Transverse colon (tissue), 4 donors: Measurements from ENCODE around the gene CREB5. TPM values are rescaled to one million over a fixed set of nuclear protein-coding genes. Genes with fewer than 3 reads are reported as not detected.

Experiments used
- DNase-seq: peaks from one replicate; pipeline ENCODE4 v3.0.0-alpha.2; 2019
- H3K27ac ChIP-seq, 4 donors: fragments of 200-600 bp; sonication (generic); 2 replicates each; pipeline ENCODE4 v1.5.1; 2016 to 2018; ENCODE audit warnings: inconsistent platforms in 4 of 4
- H3K27me3 ChIP-seq: fragments of 200-600 bp; sonication (generic); 2 replicates; pipeline ENCODE4 v1.5.1; 2017; ENCODE audit warnings: inconsistent platforms
- H3K36me3 ChIP-seq, 4 donors: fragments of 200-600 bp; sonication (generic); 2 replicates each; pipeline ENCODE4 v1.5.1; 2017 to 2019; ENCODE audit warnings: inconsistent platforms in 4 of 4
- H3K4me1 ChIP-seq, 4 donors: fragments of 200-600 bp; sonication (generic); 2 replicates each; pipeline ENCODE4 v1.5.1; 2017 to 2020; ENCODE audit warnings: inconsistent platforms in 4 of 4
- H3K4me3 ChIP-seq, 4 donors: fragments of 200-600 bp; sonication (generic); 1 replicate in 1 of 4; 2 replicates in 3 of 4; pipeline versions ENCODE4 v1.5.1 to v1.6.1; 2017 to 2019; ENCODE audit warnings: inconsistent platforms in 4 of 4
- H3K9me3 ChIP-seq, 2 donors: fragments of 200-600 bp; sonication (generic); 2 replicates each; pipeline ENCODE4 v1.5.1; 2017 to 2019; ENCODE audit warnings: inconsistent platforms in 2 of 2
- CTCF ChIP-seq, 5 experiments: fragments of 200-600 bp in 3 of 5; fragments of 450-650 bp in 2 of 5; sonication (generic) in 3 of 5; IDR thresholded peaks; 1 replicate in 2 of 5; 2 replicates in 3 of 5; pipeline ENCODE4 v1.5.1; 2016 to 2017; ENCODE audit warnings: antibody characterized with exemption in 5 of 5, inconsistent platforms in 3 of 5, mild to moderate bottlenecking in 2 of 5, moderate library complexity in 1 of 5
- EP300 ChIP-seq: sonication (generic); formaldehyde crosslinking; IDR thresholded peaks from one replicate; pipeline ENCODE4 v1.6.1; 2017; ENCODE audit warnings: antibody characterized with exemption, low read depth
- POLR2A ChIP-seq: fragments of 450-650 bp; IDR thresholded peaks from one replicate; pipeline ENCODE4 v1.6.1; 2016; ENCODE audit warnings: antibody characterized with exemption, mild to moderate bottlenecking, moderate library complexity
- POLR2AphosphoS5 ChIP-seq, 3 donors: sonication (generic); formaldehyde crosslinking; IDR thresholded peaks; one replicate each; pipeline ENCODE4 v1.6.1; 2016; ENCODE audit warnings: antibody characterized with exemption in 3 of 3
- WGBS, 2 donors: methylation state at CpG; one replicate each; pipeline ENCODE4 v1.1.5; 2018; ENCODE audit warnings: low coverage in 1 of 2; 5-methylcytosine and 5-hydroxymethylcytosine counted together
- in situ Hi-C, 4 donors: fragments of 200-750 bp; cut with MboI; loops; one replicate each; pipeline versions ENCODE4 v1.15.0 to v1.15.1; 2017; ENCODE audit warnings: low sequenced_read_pairs in 3 of 4, low pct_ligation_motif_present in 1 of 4, low pct_unique_long_range_greater_than_20kb in 1 of 4
- intact Hi-C: fragments of 100-400 bp; cut with DNase I; formaldehyde crosslinking; loops from one replicate; pipeline ENCODE4 v1.15.1; 2023; ENCODE audit warnings: low total_unique reads
- total RNA-seq, 4 donors: library from RNA; depleted of rRNA; stranded (reverse); fragments of >200 nt; gene quantifications; one replicate each; pipeline ENCODE4 v1.1.0, GENCODE V29; 2016

Gene CREB5
- total RNA-seq, 4 donors from 2014 or later, result 3.0 to 12.2 (median 7.0) TPM

GRCh38 chr7:28584235-28584634, 171.9 kb downstream of the CREB5 start:
- no peak for DNase-seq
- Histone ChIP-seq H3K36me3 (no peaks in the 10 kb centered on the region), H3K4me3 (no peak overlapping the region), H3K27me3 (peaks cover 72% of the 10 kb centered on the region), H3K27ac (no peak overlapping the region), H3K4me1 (no peaks in the 10 kb centered on the region), H3K9me3 (no peaks in the 10 kb centered on the region)
- 91 to 100% methylated on average over 1 to 4 of the region's 4 CpGs for whole genome bisulfite sequencing, 2 donors
- in situ Hi-C loops (no loop called here), intact Hi-C loops (no loop called here)
- TF ChIP-seq POLR2A, result no peak

DNA sequence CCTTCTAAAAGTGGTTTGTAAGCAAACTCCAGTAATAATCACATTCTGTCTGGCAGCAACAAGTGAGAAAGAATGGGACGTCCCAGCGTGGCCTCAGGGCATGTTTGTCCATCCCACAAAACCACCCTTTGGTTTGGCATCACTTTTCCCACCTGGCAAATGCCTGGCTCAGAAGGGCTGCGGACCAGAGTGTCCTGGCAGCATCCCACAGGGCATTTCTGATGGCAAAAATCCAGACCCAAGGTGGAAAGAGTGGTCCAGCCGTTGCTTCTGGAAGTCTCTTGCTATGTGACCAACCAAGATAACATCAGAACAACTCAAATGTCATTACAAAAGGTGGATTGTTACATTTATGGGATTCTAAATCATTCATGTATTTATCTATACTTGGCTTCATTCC, 174.4 kb downstream of the CREB5 start:
- Histone ChIP-seq H3K36me3 (no peaks in the 10 kb centered on the region), H3K9me3 (no peaks in the 10 kb centered on the region), H3K4me3 (no peak overlapping the region), H3K27me3 (peaks cover 52% of the 10 kb centered on the region), H3K4me1 (no peaks in the 10 kb centered on the region), H3K27ac (no peak overlapping the region)
- TF ChIP-seq EP300, result no peak
- no peak for TF ChIP-seq POLR2AphosphoS5 (IDR thresholded peaks at IDR 0.05)
- no peak for TF ChIP-seq CTCF (IDR thresholded peaks at IDR 0.05)
- TF ChIP-seq POLR2A, result no peak
- intact Hi-C loops (no loop called here), in situ Hi-C loops (no loop called here)
- DNase-seq, result no peak
- 40 to 62% methylated on average over 2 to 4 of the region's 4 CpGs for WGBS, 2 donors

GRCh38 chr7:28587211-28587610, 174.9 kb downstream of the CREB5 start:
- in situ Hi-C loops, result no loop called here
- no peak for DNase-seq
- Histone ChIP-seq H3K27ac (no peak overlapping the region), H3K9me3 (no peaks in the 10 kb centered on the region), H3K4me3 (no peak overlapping the region), H3K36me3 (no peaks in the 10 kb centered on the region), H3K27me3 (peaks cover 47% of the 10 kb centered on the region), H3K4me1 (no peaks in the 10 kb centered on the region)
- 35 to 53% methylated on average over 3 of the region's 3 CpGs for WGBS, 2 donors
- TF ChIP-seq POLR2A, result no peak
- no peak for TF ChIP-seq EP300
- no peak for TF ChIP-seq POLR2AphosphoS5 (IDR thresholded peaks at IDR 0.05)
- no peak for TF ChIP-seq CTCF (IDR thresholded peaks at IDR 0.05)
- intact Hi-C loops, result no loop called here

GRCh38 chr7:28588602-28589001, 176.3 kb downstream of the CREB5 start:
- intact Hi-C loops (no loop called here), in situ Hi-C loops (no loop called here)
- no peak for TF ChIP-seq EP300
- TF ChIP-seq POLR2AphosphoS5 (IDR thresholded peaks at IDR 0.05), result no peak
- no peak for TF ChIP-seq CTCF (IDR thresholded peaks at IDR 0.05)
- TF ChIP-seq POLR2A, result no peak
- DNase-seq, result no peak
- 68 to 71% methylated on average over 5 of the region's 5 CpGs for WGBS, 2 donors
- Histone ChIP-seq H3K27me3 (peaks cover 34% of the 10 kb centered on the region), H3K4me1 (no peaks in the 10 kb centered on the region), H3K27ac (no peak overlapping the region), H3K36me3 (no peaks in the 10 kb centered on the region), H3K9me3 (no peaks in the 10 kb centered on the region), H3K4me3 (no peak overlapping the region)

DNA sequence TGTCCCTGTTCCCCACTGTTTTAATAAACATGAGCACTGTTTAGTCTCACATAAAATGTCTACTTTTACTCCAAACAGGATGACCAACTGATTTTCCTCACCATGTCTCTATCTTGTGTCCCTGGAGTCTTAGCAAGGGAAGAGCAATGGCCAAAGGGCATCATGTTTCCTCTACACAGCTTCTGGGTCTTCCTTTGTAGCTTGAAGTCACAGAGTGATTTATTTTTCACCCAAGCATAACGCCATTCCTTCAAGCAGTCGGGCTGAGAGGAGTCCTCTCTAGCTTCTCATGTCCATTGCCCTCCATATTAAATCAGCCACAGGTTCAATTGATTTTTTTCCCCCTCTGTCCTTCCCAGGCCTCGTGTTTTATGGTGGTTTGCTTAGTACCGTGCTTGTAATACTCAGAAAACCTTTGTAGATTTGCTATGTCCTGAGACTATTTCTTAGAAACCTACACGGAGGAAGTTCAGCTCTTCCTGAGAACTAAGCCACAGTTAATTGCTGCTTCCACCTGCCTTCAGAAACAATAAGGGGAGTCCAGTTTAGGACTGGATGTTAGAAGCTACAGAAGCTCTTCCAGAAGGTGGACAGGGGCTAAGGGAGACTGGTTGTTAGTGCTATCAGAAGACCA, 178.8 kb downstream of the CREB5 start:
- H3K9me3 ChIP-seq, result no peaks in the 10 kb centered on the region
- no peak for DNase-seq
- WGBS, 2 donors, result 41 to 59% methylated on average over 4 to 5 of the region's 5 CpGs
- H3K27me3 ChIP-seq, result peaks cover 16% of the 10 kb centered on the region
- H3K4me3 ChIP-seq, result no peak overlapping the region
- intact Hi-C loops (no loop called here), in situ Hi-C loops (no loop called here)
- H3K27ac ChIP-seq, result no peak overlapping the region
- no peak for TF ChIP-seq EP300
- TF ChIP-seq CTCF (IDR thresholded peaks at IDR 0.05), result no peak
- no peak for TF ChIP-seq POLR2A
- TF ChIP-seq POLR2AphosphoS5 (IDR thresholded peaks at IDR 0.05), result no peak
- no peaks in the 10 kb centered on the region for H3K4me1 ChIP-seq
- no peaks in the 10 kb centered on the region for H3K36me3 ChIP-seq
